ENCODE measurements around the gene PLEKHG4.

Gene PLEKHG4

DNA sequence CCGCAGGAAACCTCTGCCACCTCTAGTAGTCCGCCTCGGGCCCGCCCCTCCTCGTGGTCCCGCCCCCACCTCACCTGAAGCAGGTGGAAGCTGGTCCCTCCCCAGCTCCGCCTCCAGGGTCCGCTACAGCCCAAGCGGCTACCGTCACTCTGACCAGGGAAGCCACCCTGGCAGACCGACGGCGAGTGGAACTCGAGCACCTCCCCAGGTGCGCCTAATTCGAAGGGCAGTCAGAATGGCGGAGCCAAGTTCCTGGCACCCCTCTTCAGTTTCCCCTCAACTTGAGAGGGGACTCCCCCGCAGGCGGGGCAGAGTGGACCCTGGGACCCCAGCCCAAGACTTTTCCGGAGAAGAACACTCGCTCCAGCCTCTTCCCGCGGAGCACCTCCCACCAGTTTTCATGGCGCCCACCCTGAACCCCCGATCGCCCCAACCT, 32.6 kb upstream of the PLEKHG4 start:
- H3K36me3 ChIP-seq (ENCODE audit: control insufficient read depth in 1 of 2, insufficient read depth in 2 of 2, low read length in 2 of 2): peaks cover 0 to 4% of the 10 kb centered on the region in 2 donors
- peaks cover 9% of the 10 kb centered on the region for H3K27me3 ChIP-seq (ENCODE audit: low read depth, low read length)
- peak overlapping the region; percentile 60 for H3K27ac ChIP-seq (ENCODE audit: low read length)
- H3K4me3 ChIP-seq (ENCODE audit: low read depth in 1 of 2, low read length in 2 of 2): peak overlapping the region; percentile 77 to 91
- no peaks in the 10 kb centered on the region for H3K9me3 ChIP-seq (ENCODE audit: control insufficient read depth in 1 of 2, low read length in 2 of 2)
- H3K4me1 ChIP-seq (ENCODE audit: control insufficient read depth in 1 of 2, insufficient read depth in 2 of 2, low read length in 2 of 2): peaks cover 15 to 38% of the 10 kb centered on the region in 2 donors

DNA sequence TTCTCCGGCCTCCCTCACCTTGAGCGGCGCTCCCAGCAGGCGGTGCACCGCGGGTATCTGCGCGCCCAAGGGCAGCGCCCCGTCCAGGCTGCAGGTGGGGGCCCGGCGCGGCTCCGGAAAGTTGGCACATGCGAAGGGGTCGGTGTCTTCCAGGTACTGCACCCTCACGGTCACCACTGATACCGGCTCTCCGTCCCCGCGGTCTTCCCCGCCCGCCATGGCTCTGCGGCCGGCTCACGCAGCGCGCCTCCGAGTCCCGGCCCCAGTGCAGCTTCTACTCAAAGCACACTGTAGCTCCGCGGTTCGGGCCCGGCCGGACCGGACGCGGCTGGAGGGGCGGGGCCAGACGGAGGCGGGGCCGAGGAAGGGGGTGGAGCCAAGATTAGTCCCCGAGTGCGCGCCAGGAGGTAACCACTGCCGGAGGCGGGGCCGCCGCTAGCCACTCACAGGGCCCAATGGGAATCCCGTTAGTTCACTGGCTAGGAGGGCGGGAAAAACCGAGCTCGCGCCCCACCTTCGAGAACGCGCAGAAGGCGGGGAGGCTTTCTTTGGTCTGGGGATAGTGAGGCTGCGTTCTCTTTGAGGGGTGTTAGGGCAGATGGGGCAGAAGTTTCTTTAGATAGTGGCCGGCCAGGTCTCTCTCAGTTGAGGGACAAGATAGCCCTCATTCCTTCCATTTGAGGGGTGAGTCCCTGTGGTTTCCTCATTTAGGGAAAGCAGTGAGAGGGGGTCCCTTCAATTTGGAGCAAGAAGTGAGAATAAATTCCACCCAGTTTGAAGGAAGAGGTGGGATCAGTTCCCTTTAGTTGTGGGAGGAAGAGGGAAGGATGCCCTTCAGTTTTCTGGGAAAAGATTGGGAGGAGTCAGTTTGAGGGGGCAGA, 31.9 kb upstream of the PLEKHG4 start, which contains the start of gene FHOD1:
TSS of gene FHOD1 (minus strand) at position 290 of the 881 bp plus-strand sequence. CDS start at position 219, 71 bp downstream.
- Histone ChIP-seq H3K9me3 (ENCODE audit: control insufficient read depth in 1 of 2, low read length in 2 of 2) (no peaks in the 10 kb centered on the region), H3K36me3 (ENCODE audit: control insufficient read depth in 1 of 2, insufficient read depth in 2 of 2, low read length in 2 of 2) (peaks cover 0 to 3% of the 10 kb centered on the region in 2 donors), H3K27ac (ENCODE audit: low read length) (peak within 1 kb of the TSS; percentile 60), H3K4me1 (ENCODE audit: control insufficient read depth in 1 of 2, insufficient read depth in 2 of 2, low read length in 2 of 2) (peaks cover 15 to 38% of the 10 kb centered on the region in 2 donors), H3K4me3 (ENCODE audit: low read depth in 1 of 2, low read length in 2 of 2) (peak within 1 kb of the TSS; percentile 77 to 91), H3K27me3 (ENCODE audit: low read depth, low read length) (peaks cover 9% of the 10 kb centered on the region)

DNA sequence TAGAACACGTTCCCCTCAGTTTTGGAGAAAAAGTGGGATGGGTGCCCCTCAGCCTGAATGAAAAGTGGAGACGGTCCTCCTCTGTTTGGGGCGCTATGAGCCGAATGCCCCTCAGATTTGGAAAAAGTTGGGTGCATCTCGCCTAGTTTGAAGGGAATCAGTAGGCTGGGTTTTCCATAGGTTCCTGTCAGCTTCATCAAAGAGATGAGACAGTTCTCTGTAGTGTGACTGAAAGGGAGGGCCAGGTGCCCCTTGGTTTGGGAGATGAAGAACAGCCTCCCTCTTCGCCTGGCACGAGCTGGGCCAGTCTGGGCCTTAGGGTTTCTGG, 31.3 kb upstream of the PLEKHG4 start:
- Histone ChIP-seq H3K4me3 (ENCODE audit: low read depth in 1 of 2, low read length in 2 of 2) (peak overlapping the region; percentile 77 to 91), H3K36me3 (ENCODE audit: control insufficient read depth in 1 of 2, insufficient read depth in 2 of 2, low read length in 2 of 2) (peaks cover 0 to 3% of the 10 kb centered on the region in 2 donors), H3K27me3 (ENCODE audit: low read depth, low read length) (peaks cover 9% of the 10 kb centered on the region), H3K4me1 (ENCODE audit: control insufficient read depth in 1 of 2, insufficient read depth in 2 of 2, low read length in 2 of 2) (peaks cover 15 to 38% of the 10 kb centered on the region in 2 donors), H3K9me3 (ENCODE audit: control insufficient read depth in 1 of 2, low read length in 2 of 2) (no peaks in the 10 kb centered on the region), H3K27ac (ENCODE audit: low read length) (no peak overlapping the region)

DNA sequence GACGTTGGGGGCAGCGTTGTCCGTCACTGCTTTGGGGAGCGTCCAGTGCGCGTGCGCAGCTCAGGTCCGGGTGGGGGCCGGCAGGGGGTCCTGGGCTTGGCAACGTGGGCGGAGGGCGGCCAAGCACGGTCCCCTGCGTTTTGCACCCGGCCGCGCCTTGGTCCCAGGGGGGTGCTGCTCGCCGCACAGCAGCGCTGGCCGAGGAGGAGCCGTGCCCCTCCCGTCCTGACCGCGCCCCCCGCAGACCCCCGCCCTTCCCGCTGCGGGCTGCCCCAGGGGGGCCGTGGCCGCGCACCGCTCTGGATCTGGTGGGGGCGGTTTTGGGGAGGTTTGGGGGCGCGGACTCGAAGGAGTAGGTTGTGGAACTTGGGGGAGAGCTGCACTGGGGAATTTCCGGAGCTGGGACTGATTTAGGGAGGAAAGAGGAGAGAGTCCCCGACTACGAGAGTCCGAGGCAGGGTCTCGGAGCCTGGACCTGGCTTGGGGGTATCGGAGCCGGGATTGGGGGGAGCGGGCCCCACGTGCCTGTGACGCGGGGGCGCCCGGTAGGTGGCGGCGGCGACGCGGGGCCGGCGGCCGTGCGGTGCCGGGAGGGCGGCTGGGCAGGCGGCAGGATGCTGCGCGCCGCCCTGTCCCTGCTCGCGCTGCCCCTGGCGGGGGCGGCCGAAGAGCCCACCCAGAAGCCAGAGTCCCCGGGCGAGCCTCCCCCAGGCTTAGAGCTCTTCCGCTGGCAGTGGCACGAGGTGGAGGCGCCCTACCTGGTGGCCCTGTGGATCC, 30.7 kb upstream of the PLEKHG4 start, which contains the start of gene SLC9A5:
TSS of gene SLC9A5 (plus strand) at position 579 of the 777 bp plus-strand sequence. CDS start at position 615, 36 bp downstream.
- Histone ChIP-seq H3K4me1 (ENCODE audit: control insufficient read depth in 1 of 2, insufficient read depth in 2 of 2, low read length in 2 of 2) (peaks cover 15 to 38% of the 10 kb centered on the region in 2 donors), H3K4me3 (ENCODE audit: low read depth in 1 of 2, low read length in 2 of 2) (peak within 1 kb of the TSS; percentile 77 to 91), H3K36me3 (ENCODE audit: control insufficient read depth in 1 of 2, insufficient read depth in 2 of 2, low read length in 2 of 2) (peaks cover 0 to 3% of the 10 kb centered on the region in 2 donors), H3K27me3 (ENCODE audit: low read depth, low read length) (peaks cover 9% of the 10 kb centered on the region), H3K27ac (ENCODE audit: low read length) (no peak within 1 kb of the TSS), H3K9me3 (ENCODE audit: control insufficient read depth in 1 of 2, low read length in 2 of 2) (no peaks in the 10 kb centered on the region)

DNA sequence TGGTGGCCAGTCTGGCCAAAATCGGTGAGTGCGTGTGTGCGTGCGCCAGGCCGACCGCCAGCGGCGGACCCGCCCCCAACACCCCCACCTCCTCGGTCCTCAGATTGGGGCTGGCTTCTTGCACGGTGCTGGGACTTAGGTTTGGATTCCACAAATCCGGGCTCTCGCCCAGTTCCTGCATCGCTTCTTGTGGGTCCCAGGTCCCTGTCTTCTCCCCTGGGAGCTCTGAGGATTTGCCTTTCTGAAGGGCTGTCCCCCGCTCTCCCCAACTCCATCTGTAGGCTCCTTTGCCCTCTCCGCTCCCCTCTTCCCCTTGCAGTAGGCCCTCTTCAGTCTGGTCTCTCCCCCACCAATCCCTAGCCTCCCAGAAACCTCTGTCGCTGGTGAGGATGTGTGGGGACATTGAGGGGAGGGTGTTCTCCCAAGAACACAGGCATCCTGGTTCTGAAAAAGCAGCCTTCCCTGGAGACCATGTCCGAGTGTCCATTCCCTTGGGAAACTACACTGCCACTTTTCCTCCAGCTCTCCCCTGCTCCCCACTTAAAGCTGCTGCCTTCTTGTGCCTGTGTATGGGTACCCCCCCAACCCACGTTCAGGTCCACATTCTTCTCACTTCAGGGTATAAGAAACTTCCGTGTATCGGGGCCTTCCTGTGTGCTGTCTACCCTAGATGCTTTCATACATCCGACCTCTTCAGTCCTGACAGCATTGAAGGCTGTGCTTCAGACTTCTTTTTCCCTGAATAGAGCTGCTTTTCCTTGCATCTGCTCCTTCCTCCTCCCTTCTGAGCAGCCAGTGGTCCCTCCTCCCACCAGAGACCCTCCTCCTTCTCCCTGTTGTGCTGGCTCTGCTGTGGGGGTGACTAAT, 29.9 kb upstream of the PLEKHG4 start:
- H3K9me3 ChIP-seq (ENCODE audit: control insufficient read depth in 1 of 2, low read length in 2 of 2): no peaks in the 10 kb centered on the region
- H3K4me3 ChIP-seq (ENCODE audit: low read depth in 1 of 2, low read length in 2 of 2): peak overlapping the region; percentile 26 to 91
- peaks cover 0 to 3% of the 10 kb centered on the region in 2 donors for H3K36me3 ChIP-seq (ENCODE audit: control insufficient read depth in 1 of 2, insufficient read depth in 2 of 2, low read length in 2 of 2)
- peaks cover 15 to 33% of the 10 kb centered on the region in 2 donors for H3K4me1 ChIP-seq (ENCODE audit: control insufficient read depth in 1 of 2, insufficient read depth in 2 of 2, low read length in 2 of 2)
- H3K27me3 ChIP-seq (ENCODE audit: low read depth, low read length): peaks cover 9% of the 10 kb centered on the region
- no peak overlapping the region for H3K27ac ChIP-seq (ENCODE audit: low read length)

DNA sequence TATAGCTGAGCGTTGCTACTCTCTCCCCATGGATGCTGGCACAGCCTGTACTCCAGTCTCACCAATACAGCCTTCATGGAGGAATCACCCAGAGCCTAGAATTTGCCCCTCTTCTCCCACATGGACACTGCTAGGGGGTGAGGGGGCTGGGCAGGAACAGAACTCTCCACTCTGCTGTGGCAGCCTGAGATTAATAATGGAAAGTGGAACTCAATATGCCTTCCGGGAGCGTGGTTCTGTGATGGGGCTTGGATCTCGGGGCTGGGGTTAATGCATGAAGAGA, 29.3 kb upstream of the PLEKHG4 start:
- Histone ChIP-seq H3K9me3 (ENCODE audit: control insufficient read depth in 1 of 2, low read length in 2 of 2) (no peaks in the 10 kb centered on the region), H3K36me3 (ENCODE audit: control insufficient read depth in 1 of 2, insufficient read depth in 2 of 2, low read length in 2 of 2) (no peaks in the 10 kb centered on the region), H3K4me1 (ENCODE audit: control insufficient read depth in 1 of 2, insufficient read depth in 2 of 2, low read length in 2 of 2) (peaks cover 9 to 30% of the 10 kb centered on the region in 2 donors), H3K27me3 (ENCODE audit: low read depth, low read length) (peaks cover 9% of the 10 kb centered on the region), H3K4me3 (ENCODE audit: low read depth in 1 of 2, low read length in 2 of 2) (no peak overlapping the region), H3K27ac (ENCODE audit: low read length) (no peak overlapping the region)

DNA sequence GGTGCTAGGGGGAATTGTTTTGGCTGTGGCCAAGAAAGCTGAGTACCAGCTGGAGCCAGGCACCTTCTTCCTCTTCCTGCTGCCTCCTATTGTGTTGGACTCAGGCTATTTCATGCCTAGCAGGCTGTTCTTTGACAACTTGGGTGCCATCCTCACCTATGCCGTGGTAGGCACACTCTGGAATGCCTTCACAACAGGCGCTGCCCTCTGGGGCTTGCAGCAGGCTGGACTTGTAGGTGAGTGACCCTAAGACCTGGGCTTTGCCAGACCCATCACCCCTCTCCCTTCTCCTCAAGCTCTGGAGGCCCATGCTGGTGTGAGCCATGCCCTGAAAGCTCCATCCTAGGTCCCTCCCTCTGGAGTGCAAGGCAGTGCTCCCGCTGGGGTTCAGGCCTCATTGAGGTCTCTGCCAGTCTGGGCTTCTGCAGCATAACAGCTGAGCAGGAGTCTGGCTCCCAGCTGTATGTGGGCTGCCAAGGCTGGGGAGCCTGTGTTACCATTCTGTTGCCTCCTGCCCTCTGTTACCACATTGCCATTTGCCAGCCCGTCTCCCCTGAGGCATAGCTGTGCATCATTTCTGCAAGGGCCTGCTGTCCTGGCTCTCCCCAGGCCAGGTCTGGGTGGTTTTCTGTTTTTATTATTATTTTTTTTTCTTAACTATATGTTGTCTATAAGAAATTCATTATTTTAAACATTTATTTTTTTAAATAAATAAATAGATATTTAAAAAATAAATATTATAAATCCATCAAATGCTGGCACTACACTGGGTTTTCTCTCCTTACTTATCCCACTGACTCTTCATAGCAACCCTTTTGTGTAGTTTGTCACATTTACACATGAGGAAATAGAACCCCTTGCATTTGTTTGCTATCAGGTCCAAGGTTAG, 26.5 kb upstream of the PLEKHG4 start:
- H3K4me3 ChIP-seq (ENCODE audit: low read depth in 1 of 2, low read length in 2 of 2): no peak overlapping the region
- no peaks in the 10 kb centered on the region for H3K36me3 ChIP-seq (ENCODE audit: control insufficient read depth in 1 of 2, insufficient read depth in 2 of 2, low read length in 2 of 2)
- no peaks in the 10 kb centered on the region for H3K9me3 ChIP-seq (ENCODE audit: control insufficient read depth in 1 of 2, low read length in 2 of 2)
- no peak overlapping the region for H3K27ac ChIP-seq (ENCODE audit: low read length)
- peaks cover 9% of the 10 kb centered on the region for H3K27me3 ChIP-seq (ENCODE audit: low read depth, low read length)
- H3K4me1 ChIP-seq (ENCODE audit: control insufficient read depth in 1 of 2, insufficient read depth in 2 of 2, low read length in 2 of 2): peaks cover 3 to 15% of the 10 kb centered on the region in 2 donors

DNA sequence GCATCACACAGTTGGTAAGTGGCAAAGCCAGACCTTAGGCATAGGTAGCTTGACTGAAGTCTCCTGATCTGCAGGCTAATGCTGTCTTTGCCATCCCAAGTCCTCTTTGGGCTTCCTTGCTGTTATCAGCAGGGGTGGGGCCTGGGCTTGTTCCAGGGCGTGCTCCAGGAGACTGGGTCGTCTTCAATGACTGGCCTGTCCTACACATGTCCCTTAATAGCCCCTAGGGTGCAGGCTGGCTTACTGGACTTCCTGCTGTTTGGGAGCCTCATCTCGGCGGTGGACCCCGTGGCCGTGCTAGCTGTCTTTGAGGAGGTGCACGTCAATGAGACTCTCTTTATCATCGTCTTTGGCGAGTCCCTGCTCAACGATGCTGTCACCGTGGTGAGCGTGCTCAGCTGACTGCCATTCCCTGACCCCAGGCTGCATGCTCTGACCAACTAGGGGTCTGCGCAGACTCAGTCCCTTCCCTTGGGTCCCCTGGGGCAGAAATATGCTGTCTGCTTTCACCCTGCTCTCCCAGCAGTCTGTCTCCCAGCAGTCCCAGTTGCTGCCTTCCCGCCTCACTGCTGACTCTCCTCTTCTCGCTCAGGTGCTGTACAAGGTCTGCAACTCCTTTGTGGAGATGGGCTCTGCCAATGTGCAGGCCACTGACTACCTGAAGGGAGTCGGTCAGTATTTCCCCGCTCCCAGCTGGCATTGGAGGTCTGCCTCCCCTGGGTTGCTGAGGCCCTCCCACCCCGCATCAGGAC, 24.4 kb upstream of the PLEKHG4 start:
- no peak overlapping the region for H3K27ac ChIP-seq (ENCODE audit: low read length)
- no peaks in the 10 kb centered on the region for H3K9me3 ChIP-seq (ENCODE audit: control insufficient read depth in 1 of 2, low read length in 2 of 2)
- H3K36me3 ChIP-seq (ENCODE audit: control insufficient read depth in 1 of 2, insufficient read depth in 2 of 2, low read length in 2 of 2): no peaks in the 10 kb centered on the region
- H3K4me3 ChIP-seq (ENCODE audit: low read depth in 1 of 2, low read length in 2 of 2): no peak overlapping the region
- no peaks in the 10 kb centered on the region for H3K27me3 ChIP-seq (ENCODE audit: low read depth, low read length)
- no peaks in the 10 kb centered on the region for H3K4me1 ChIP-seq (ENCODE audit: control insufficient read depth in 1 of 2, insufficient read depth in 2 of 2, low read length in 2 of 2)

DNA sequence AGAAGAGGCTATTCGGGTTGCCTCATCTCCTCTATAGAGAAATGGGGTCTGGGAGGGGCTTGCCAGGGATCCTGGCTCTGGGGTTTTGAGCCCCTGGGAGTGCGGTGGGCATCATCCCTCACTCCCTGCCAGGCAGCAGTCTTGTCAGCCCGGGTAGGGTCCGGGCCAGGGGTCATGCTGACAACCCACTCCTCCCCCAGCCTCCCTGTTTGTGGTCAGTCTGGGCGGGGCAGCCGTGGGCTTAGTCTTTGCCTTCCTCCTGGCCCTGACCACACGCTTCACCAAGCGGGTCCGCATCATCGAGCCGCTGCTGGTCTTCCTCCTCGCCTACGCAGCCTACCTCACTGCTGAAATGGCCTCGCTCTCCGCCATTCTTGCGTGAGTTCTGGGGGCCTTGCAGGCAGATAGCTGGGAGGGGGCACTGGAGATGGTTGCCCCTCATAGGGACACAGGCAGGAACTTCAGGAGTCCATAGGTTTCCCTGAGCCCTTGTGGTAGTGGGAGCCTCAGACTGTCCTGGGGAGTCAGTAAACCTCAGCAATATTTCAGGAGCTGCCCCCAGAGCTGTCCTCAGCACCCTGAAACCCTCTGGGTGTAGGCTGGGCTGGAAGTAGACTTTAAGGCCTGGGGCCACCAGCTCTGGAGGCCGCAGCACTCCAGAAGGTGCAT, 23.6 kb upstream of the PLEKHG4 start:
- no peak overlapping the region for H3K27ac ChIP-seq (ENCODE audit: low read length)
- no peaks in the 10 kb centered on the region for H3K36me3 ChIP-seq (ENCODE audit: control insufficient read depth in 1 of 2, insufficient read depth in 2 of 2, low read length in 2 of 2)
- no peaks in the 10 kb centered on the region for H3K27me3 ChIP-seq (ENCODE audit: low read depth, low read length)
- no peaks in the 10 kb centered on the region for H3K9me3 ChIP-seq (ENCODE audit: control insufficient read depth in 1 of 2, low read length in 2 of 2)
- H3K4me1 ChIP-seq (ENCODE audit: control insufficient read depth in 1 of 2, insufficient read depth in 2 of 2, low read length in 2 of 2): no peaks in the 10 kb centered on the region
- no peak overlapping the region for H3K4me3 ChIP-seq (ENCODE audit: low read depth in 1 of 2, low read length in 2 of 2)
